HG02973 (cell line): ENCODE data around the gene KLHL40.

Experiments
- ATAC-seq: cut with Tn5 transposase; IDR thresholded peaks from one replicate; pipeline ENCODE4 v1.9.1; 2021; ENCODE audit warnings: moderate library complexity; ENCODE audit not compliant: unreplicated experiment

Gene KLHL40

DNA sequence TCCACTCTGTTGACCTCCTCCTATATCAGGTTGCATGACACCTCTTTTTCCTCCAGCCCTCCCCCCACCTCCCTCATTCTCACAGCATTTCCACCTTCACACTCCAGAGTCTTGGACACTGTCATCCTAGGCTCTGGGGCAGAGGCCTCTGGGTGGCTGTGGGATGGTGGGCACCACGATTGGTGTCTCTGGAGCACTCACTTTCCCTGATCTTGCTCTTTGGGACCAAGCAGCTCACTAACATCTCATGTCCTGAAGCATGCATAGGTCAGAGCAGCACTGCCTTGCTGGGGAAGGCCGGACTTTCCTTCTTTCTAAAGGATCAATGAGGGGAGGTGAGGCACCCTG is 16.9 kb upstream of the KLHL40 start:
- no peak for ATAC-seq

GRCh38 chr3:42668793-42669217 is 16.5 kb upstream of the KLHL40 start:
- no peak for ATAC-seq

- no peak for ATAC-seq
These were observed 15.2 kb upstream of the KLHL40 start for GRCh38 chr3:42670051-42670576.

GRCh38 chr3:42670670-42671069 is 14.7 kb upstream of the KLHL40 start:
- no peak for ATAC-seq

DNA sequence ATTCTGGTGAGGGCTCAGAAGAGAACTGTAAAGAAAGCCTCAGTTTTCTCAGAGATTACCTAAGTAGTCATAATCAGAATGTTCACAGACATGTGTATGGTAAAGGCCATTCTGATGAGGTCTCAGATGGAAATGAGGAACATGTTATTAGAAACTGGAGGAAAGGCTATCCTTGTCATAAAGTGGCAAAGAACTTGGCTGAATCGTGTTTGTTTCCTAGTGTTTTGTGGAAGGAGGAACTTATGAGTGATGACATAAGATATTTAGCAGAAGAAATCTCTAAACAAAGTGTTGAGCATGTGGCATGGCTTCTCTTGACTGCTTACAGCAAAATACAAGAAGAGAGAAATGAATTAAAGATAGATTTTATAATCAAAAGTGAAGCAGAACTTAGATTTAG is 12.8 kb upstream of the KLHL40 start:
- ATAC-seq = no peak

DNA sequence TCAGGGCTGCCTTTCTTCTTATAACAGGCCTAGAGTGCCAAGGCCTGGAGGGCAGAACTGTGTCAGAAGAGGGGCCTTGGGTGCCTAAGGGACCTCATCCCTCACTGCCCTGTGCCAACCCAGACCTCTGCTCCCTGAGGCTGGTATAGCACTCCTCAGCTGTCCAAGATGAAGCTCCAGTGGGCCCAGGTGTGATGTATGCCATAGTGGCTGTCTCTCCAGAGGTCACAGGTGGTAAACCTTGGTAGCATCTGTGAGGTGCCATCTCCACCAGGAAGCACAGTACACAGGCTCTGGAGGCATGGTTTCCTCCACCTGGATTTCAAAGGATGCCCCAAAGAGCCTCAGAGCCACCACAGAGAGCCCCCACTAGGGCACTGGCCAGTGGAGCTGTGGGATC is 12.3 kb upstream of the KLHL40 start:
- no peak for ATAC-seq

DNA sequence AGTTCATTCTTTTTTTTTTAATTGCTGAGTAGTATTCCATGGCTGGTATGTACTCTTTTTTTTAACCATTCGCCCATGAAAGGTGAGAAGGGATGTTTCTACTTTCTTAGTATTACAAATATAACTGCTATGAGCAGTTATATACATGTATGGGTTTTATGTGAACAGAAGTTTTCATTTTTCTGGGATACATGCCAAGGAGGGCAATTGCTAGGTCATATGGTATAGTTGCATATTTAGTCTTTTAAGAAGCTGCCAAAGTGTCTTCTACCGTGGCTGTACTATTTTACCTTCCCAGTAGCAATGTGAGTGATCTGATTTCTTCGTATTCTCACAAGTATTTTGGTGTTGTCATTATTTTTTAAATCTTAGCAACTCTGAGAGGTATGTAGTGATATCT is 11.2 kb upstream of the KLHL40 start:
- ATAC-seq = no peak

- no peak for ATAC-seq
These were observed 9.4 kb upstream of the KLHL40 start for GRCh38 chr3:42675909-42676308.

GRCh38 chr3:42678447-42678846 is 6.9 kb upstream of the KLHL40 start:
- no peak for ATAC-seq

DNA sequence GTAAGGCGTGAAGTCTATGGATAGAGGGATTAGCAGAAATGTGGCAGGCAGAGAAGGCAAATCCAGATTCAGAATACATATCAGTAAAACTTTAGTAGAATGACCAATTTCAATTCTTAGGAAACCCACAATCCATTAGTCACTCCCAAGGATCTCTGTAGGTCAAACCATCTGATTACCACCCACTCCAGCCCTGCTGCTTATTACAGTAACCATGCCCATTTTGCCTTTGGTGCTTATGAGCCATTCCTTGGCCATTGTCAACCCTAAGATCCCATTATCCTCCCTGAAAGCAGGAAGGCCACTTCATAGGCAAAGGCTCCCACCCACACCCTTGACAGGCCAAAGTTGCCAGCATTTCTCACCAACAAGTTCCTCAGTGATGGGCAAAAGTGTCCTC is 5.1 kb upstream of the KLHL40 start:
- no peak for ATAC-seq

DNA sequence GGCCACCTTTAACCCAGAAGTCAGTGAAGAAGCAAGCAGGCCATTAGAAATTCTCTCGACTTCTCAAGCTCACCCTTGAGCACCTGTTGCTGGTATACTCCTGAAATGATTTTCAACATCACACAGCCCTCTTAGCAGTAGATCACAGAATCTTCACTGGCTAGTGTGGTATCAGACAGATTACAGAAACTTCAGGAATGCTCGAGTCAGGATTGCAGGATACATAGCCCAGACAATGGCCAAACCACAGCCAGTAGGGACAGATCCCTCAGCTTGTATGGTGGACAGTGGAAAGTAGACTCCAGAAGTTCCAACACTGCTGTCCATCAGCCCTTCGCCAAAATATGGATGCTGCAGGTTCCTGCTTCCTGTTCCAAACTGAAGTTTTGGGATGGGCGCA is 4.5 kb upstream of the KLHL40 start:
- ATAC-seq = no peak

GRCh38 chr3:42681361-42682038 is 3.8 kb upstream of the KLHL40 start:
- ATAC-seq = no peak

DNA sequence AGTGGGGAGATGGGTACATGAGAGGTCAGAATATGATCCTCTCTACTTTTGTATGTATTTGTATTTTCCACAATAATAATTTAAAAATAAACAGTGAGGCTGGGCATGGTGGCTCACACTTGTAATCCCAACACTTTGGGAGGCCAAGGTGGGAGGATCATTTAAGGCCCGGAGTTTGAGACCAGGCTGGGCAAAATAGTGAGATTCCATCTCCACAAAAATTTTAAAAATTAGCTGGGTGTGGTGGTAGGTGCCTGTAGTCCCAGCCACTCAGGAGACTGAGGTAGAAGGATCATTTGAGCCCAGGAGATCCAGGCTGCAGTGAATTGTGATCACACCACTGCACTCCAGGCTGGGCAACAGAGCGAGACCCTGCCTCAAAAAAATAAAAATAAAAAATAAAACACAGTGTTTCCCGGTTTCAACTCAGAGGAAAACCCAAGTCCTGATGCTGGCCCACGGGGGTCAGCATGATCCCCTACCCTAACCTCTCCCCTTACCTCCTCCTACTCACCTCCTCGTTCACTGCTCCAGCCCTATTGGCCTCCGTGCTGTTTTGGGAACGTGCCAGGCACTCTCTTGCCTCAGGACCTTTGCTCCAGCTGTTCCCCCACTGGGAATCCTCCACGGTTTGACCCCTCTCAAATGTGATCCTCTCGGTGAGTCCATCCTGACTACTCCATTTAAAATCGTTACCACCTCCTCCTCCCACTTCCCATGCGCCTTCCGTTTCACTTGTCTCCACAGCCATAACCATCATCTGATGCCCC is 2.9 kb upstream of the KLHL40 start:
- no peak for ATAC-seq

DNA sequence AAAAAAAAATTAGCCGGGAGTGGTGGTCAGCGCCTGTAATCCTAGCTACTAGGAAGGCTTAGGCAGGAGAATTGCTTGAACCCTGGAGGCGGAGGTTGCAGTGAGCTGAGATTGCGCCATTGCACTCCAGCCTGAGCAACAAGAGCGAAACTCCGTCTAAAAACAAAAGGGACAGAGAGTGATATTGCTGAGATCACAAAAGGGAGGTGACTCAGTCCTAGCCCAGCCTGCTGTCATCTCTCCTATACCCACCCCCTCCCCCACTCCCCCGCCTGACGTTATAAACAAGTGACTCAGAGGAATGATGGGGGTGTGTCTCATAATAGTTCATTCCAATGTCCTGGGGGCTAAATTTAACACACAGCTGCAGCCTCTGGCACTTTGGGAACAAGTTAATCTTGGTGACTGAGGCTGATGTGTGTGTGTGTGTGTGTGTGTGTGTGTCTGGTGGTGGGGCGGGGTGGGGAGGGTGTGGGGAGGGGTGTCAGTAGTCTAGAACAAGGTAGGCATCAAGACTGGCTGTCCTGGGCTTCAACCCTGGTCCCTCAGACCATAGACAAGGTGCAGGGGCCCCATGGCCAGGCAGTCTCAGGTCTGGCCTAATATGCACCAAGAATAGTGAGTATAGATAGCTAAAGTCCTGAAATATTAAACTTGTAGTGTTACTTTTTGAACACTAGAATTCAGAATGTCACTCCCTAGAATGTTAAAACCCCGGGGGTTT is 1.3 kb upstream of the KLHL40 start:
- no peak for ATAC-seq

DNA sequence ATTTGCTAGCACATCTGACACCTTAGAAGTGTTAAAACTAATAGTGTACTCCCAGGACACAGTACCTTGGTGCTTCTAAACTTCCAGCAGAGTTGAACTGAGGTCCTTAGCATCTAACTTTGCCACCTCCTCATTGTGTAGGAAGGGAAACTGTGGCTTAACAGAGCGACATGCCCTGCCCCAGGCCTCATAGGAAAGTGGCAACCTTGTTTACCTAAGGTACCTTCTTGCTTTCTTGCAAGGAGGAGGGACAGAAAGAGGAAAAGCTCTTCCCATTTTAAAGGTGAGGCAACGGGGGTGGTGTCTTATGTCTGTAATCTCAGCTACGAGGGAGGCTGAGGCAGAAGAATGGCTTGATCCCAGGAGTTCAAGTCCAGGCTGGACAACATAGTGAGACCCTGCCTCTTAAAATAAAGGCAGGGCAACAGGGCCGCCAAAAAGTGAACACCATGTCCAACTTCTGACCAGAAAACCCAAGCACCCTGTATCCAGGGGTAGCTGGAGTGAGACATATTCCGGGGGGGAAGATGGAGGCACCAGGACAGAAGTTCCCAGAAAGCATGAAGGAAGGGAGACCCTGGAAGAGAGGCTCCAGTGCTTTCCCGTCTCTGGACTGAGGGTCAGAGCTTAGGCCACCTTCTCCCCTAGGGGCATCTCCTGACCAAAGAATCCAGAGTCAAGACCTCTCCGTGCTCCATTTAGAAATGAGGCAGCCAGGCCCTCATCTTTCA is 540 bp upstream of the KLHL40 start:
- no peak for ATAC-seq

GRCh38 chr3:42685891-42686820 is 819 bp downstream of the KLHL40 start:
- ATAC-seq = no peak

DNA sequence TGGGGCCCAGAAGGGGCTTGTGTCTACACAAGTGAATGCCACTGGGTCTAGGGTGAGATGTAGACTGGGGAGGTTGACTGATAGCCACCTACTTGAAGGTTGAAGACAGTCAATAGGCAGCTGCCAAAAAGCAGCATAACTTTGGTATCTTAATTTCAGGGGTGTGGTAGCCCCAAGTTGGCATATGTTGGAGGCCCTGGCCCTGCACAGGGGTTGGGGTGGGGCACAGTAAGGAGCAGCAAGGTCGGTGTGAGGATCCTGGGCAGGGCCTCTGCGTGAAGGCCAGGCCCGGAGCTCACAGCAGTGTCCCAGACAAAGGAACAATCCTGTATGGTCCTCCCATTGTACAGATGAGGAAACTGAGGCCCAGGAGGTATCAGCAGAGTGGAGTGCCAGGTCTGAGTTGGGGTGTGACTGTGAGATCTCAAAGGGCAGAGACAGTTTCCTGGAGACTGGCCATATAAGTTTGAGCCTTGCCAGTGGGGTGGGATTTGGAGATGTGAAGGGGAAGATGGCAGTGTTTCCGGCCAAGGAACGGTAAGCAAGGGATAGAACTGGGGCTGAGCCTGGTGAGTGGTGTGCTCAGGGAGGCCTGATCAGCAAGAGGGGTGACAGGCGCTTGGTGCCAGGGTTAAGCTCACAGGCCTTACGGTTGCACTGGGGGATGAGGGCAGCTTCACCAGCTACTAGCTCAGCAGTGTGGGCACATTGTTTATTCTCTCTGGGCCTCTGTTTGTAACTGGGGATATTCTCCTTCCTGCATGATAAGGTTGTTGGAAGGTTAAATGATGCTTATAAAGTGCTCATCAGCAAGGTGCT is 1.7 kb downstream of the KLHL40 start:
- ATAC-seq = no peak

DNA sequence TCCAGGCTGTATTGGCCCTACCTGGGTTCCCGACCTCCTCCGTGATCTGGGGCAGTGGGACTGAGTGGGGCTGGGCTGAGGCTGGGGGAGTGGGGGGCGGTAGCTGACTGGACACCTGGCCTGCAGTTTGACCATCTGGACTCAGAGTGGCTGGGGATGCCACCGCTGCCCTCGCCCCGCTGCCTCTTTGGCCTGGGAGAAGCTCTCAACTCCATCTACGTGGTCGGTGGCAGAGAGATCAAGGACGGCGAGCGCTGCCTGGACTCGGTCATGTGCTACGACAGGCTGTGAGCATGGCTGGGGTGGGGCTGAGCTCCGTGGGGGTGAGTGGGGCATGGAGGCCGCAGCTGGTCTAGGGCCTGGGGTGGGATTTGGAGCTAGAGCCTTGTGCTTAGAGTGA is 2.7 kb downstream of the KLHL40 start:
- ATAC-seq = no peak
